GM12801 (cell line): ENCODE measurements around the gene NFATC3.

Experiments
- TF ChIP-seq, protein P1 (sequence below): IDR thresholded peaks from one replicate; pipeline ENCODE4 v1.5.1; 2011; ENCODE audit warnings: control low read depth; ENCODE audit not compliant: insufficient read length; ENCODE audit errors: extremely low read depth

The NFATC3 gene

DNA sequence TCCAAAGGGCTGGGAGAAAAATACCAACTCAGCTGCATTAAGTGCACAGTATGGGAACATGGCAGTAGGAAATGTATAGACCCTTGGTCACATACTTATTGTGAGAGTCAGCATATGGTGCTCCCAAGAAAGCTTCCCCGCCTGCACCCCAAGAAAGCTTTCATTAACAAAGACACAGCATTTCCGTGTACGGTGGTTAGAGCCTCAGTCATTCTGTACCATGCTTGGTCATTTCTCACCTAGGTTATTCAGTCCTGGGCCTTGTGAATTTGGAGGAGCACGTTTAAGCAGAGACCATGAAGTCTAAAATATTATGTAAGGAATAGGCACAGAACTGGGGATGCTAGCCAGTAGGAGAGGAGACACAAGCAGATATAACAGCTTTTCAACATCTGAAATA lies 94.7 kb downstream of the NFATC3 start:
- TF ChIP-seq, protein P1, sequence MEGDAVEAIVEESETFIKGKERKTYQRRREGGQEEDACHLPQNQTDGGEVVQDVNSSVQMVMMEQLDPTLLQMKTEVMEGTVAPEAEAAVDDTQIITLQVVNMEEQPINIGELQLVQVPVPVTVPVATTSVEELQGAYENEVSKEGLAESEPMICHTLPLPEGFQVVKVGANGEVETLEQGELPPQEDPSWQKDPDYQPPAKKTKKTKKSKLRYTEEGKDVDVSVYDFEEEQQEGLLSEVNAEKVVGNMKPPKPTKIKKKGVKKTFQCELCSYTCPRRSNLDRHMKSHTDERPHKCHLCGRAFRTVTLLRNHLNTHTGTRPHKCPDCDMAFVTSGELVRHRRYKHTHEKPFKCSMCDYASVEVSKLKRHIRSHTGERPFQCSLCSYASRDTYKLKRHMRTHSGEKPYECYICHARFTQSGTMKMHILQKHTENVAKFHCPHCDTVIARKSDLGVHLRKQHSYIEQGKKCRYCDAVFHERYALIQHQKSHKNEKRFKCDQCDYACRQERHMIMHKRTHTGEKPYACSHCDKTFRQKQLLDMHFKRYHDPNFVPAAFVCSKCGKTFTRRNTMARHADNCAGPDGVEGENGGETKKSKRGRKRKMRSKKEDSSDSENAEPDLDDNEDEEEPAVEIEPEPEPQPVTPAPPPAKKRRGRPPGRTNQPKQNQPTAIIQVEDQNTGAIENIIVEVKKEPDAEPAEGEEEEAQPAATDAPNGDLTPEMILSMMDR, result no peak

DNA sequence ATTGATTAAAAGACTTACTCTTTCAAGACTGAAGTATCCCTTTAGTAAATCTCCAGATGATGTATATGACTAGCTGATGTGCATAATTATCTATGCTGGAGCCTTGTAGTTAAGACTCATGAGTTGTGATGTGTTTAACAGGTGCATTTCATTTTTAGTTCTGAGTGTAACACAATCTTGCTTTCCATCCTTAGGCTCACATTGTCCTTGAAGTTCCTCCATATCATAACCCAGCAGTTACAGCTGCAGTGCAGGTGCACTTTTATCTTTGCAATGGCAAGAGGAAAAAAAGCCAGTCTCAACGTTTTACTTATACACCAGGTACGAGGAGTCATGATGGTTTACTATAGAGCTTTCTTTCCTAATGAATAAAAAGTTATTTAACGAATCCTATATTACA lies 97.9 kb downstream of the NFATC3 start:
- TF ChIP-seq, protein P1, result no peak

DNA sequence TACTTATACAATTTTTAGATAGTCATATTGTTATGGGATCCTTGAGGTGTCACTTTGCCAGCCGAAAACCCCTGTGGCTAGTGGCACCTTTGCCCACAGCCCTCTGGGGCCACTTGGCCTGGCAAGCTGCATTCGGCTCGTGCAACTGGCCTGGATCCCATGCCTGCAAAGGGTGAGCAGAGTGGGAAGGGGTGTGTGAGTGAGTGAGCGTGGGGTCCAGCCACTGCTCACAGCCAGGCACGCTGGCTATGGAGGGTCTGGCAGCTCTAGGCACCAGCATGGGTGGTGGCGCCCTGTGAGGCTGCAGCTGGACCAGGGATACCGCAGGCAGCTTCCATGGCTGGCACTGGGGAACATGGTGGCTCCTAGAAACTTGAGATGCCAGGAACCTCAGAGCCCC lies 101.7 kb downstream of the NFATC3 start:
- TF ChIP-seq, protein P1, result no peak

DNA sequence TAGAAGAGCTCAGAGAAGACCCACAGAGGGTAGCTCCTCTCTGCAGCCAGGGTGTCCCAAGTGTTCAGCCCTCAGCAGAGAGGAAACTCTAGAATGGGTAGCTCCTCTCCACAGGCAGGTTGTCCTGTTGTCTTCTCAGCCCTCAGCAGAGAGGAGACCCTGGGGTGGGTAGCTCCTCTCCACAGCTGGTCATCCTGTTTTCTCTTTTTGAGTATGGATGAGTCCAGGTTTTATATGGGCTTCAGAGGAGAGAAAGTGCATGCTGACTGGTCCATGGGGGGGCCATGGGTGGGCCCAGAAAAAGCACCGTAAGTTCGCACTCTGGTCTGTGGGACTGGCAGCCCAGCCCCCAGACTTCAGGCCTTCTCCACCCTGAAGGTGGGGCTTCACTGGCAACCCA lies 102.3 kb downstream of the NFATC3 start:
- TF ChIP-seq, protein P1, result no peak

DNA sequence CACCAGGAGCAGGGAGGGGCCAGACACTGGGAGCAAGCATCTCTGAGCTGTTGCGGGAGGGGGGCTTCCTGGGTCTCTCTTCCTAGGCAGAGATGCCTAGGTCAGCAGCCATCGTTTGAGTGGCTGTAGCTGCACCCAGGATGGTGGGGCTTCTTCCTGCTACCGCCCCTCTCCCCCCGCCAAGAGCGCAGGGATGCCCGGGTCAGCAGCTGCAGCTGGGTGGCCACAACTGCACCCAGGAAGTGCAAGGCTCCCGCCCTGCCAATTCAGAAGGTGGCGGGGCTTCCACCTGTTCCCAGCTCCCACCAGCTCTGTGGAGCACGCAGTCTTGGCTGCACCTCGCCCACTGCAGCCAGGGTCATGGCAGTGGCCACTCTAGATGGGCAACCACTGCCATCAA lies 103.0 kb downstream of the NFATC3 start:
- TF ChIP-seq, protein P1, result no peak

DNA sequence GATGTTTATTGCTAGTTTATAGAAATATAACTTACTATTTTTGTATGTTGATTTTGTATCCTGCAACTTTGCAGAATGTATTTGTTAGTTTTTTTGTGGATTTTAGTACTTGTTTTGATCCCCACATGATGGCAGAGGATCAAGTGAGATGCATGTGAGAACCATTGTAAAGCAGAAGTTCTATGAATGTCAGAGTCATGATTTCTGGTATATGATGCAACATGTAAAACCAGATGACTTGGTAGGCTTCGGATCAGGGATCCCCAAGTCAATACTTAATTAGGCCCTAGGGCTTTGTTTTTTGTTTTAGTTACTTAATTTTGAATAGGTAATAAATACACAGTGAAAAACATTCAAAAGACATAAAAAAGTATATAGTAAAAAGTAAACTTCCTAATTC lies 104.9 kb downstream of the NFATC3 start:
- TF ChIP-seq, protein P1, result no peak

DNA sequence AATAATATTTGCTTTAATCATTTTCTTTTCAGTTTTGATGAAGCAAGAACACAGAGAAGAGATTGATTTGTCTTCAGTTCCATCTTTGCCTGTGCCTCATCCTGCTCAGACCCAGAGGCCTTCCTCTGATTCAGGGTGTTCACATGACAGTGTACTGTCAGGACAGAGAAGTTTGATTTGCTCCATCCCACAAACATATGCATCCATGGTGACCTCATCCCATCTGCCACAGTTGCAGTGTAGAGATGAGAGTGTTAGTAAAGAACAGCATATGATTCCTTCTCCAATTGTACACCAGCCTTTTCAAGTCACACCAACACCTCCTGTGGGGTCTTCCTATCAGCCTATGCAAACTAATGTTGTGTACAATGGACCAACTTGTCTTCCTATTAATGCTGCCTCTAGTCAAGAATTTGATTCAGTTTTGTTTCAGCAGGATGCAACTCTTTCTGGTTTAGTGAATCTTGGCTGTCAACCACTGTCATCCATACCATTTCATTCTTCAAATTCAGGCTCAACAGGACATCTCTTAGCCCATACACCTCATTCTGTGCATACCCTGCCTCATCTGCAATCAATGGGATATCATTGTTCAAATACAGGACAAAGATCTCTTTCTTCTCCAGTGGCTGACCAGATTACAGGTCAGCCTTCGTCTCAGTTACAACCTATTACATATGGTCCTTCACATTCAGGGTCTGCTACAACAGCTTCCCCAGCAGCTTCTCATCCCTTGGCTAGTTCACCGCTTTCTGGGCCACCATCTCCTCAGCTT lies 105.8 kb downstream of the NFATC3 start:
- TF ChIP-seq, protein P1, result no peak
